Ishikawa (cell line): ENCODE data around the gene RYR2.

Source experiments
- CEBPB ChIP-seq: IDR thresholded peaks from 2 replicates; pipeline ENCODE4 v1.6.1; 2012
- CREB1 ChIP-seq: IDR thresholded peaks from 2 replicates; pipeline ENCODE4 v1.6.1; 2012; ENCODE audit warnings: low read depth
- EGR1 ChIP-seq: IDR thresholded peaks from 2 replicates; pipeline ENCODE4 v1.6.1; 2012
- EP300 ChIP-seq: IDR thresholded peaks from 2 replicates; pipeline ENCODE4 v1.6.1; 2012; ENCODE audit warnings: borderline replicate concordance
- FOXM1 ChIP-seq: IDR thresholded peaks from 2 replicates; pipeline ENCODE4 v1.6.1; 2012; ENCODE audit warnings: low read depth, borderline replicate concordance
- MAX ChIP-seq: IDR thresholded peaks from 2 replicates; pipeline ENCODE4 v1.6.1; 2012
- NFIC ChIP-seq: IDR thresholded peaks from 2 replicates; pipeline ENCODE4 v1.6.1; 2012
- RAD21 ChIP-seq: IDR thresholded peaks from 2 replicates; pipeline ENCODE4 v1.6.1; 2012; ENCODE audit warnings: low read depth
- TAF1 ChIP-seq: IDR thresholded peaks from 2 replicates; pipeline ENCODE4 v1.6.1; 2012; ENCODE audit warnings: low read depth, mild to moderate bottlenecking
- TCF12 ChIP-seq: IDR thresholded peaks from 2 replicates; pipeline ENCODE4 v1.6.1; 2012; ENCODE audit warnings: low read depth
- TEAD4 ChIP-seq: IDR thresholded peaks from 2 replicates; pipeline ENCODE4 v1.6.1; 2012
- USF1 ChIP-seq: IDR thresholded peaks from 2 replicates; pipeline ENCODE4 v1.6.1; 2012
- YY1 ChIP-seq: IDR thresholded peaks from 2 replicates; pipeline ENCODE4 v1.6.1; 2012; ENCODE audit warnings: low read depth
- ZBTB7A ChIP-seq: IDR thresholded peaks from 2 replicates; pipeline ENCODE4 v1.6.1; 2012; ENCODE audit warnings: low read depth
- TF ChIP-seq, protein P1 (sequence below): IDR thresholded peaks from 2 replicates; pipeline ENCODE4 v1.6.1; 2012; ENCODE audit warnings: low read depth, mild to moderate bottlenecking

The RYR2 gene

GRCh38 chr1:237287876-237288521 is 246.0 kb downstream of the RYR2 start:
- TF ChIP-seq CREB1 (no peak), FOXM1 (no peak), TCF12 (no peak), YY1 (no peak), CEBPB (no peak), RAD21 (no peak), USF1 (no peak), EGR1 (no peak), TEAD4 (no peak), EP300 (no peak), TAF1 (no peak), MAX (no peak), NFIC (no peak), ZBTB7A (no peak)
- TF ChIP-seq, protein P1, sequence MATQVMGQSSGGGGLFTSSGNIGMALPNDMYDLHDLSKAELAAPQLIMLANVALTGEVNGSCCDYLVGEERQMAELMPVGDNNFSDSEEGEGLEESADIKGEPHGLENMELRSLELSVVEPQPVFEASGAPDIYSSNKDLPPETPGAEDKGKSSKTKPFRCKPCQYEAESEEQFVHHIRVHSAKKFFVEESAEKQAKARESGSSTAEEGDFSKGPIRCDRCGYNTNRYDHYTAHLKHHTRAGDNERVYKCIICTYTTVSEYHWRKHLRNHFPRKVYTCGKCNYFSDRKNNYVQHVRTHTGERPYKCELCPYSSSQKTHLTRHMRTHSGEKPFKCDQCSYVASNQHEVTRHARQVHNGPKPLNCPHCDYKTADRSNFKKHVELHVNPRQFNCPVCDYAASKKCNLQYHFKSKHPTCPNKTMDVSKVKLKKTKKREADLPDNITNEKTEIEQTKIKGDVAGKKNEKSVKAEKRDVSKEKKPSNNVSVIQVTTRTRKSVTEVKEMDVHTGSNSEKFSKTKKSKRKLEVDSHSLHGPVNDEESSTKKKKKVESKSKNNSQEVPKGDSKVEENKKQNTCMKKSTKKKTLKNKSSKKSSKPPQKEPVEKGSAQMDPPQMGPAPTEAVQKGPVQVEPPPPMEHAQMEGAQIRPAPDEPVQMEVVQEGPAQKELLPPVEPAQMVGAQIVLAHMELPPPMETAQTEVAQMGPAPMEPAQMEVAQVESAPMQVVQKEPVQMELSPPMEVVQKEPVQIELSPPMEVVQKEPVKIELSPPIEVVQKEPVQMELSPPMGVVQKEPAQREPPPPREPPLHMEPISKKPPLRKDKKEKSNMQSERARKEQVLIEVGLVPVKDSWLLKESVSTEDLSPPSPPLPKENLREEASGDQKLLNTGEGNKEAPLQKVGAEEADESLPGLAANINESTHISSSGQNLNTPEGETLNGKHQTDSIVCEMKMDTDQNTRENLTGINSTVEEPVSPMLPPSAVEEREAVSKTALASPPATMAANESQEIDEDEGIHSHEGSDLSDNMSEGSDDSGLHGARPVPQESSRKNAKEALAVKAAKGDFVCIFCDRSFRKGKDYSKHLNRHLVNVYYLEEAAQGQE: no peak

DNA sequence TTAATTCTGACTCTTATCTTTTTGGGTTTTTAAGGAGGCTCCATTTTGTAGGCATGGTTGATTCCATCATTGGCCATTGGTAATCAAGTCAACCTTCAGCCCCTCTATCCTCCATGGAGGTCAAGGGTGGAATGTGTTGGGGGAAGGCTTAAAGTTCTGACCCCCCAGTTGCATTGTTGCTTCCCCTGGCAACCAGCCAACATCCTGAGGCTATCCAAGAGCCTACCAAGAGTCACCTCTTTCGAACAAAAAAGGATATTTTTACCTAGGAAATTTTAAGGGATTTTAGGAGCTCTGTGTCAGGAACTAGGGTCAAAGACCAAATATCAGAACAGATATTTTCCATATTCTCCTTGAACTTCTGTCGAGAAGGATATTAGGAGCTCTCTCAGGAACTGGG is 251.8 kb downstream of the RYR2 start:
- TF ChIP-seq, protein P1: no peak
- no peak for TF ChIP-seq CEBPB
- TF ChIP-seq TAF1: no peak
- no peak for TF ChIP-seq FOXM1

DNA sequence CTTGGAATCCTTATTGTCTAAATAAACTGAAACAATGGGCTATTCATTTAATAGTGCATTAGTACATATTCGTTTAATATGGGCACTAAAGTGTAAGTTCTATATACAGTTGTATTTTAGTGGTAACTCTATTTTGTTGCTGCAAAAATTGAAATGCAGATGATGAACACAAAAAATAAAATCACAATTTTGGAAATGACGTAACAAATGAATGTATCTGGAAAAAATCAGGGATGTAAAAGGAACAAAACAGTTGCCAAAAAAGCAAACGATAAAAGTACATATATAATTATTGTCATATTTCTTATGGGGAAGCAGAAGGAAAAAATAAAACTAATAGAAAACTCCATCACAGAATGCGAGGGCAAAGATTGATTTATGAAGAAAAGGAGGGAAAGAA is 254.9 kb downstream of the RYR2 start:
- TF ChIP-seq EGR1: no peak
- TF ChIP-seq, protein P1: no peak
- TF ChIP-seq RAD21: no peak
- TF ChIP-seq ZBTB7A: no peak
- no peak for TF ChIP-seq NFIC
- no peak for TF ChIP-seq MAX
- no peak for TF ChIP-seq TCF12
- no peak for TF ChIP-seq YY1
- no peak for TF ChIP-seq FOXM1
- no peak for TF ChIP-seq TAF1
- TF ChIP-seq USF1: no peak
- no peak for TF ChIP-seq EP300
- no peak for TF ChIP-seq CREB1
- TF ChIP-seq CEBPB: no peak
- no peak for TF ChIP-seq TEAD4

GRCh38 chr1:237300642-237301041 is 258.7 kb downstream of the RYR2 start:
- TF ChIP-seq, protein P1: no peak
- TF ChIP-seq TEAD4 (no peak), USF1 (no peak), NFIC (no peak), CREB1 (no peak), EGR1 (no peak), CEBPB (no peak), TAF1 (no peak), ZBTB7A (no peak), TCF12 (no peak), YY1 (no peak), RAD21 (no peak), FOXM1 (no peak), MAX (no peak), EP300 (no peak)
